ENCODE data around the gene KIF18A. TPM values are rescaled to one million over a fixed set of nuclear protein-coding genes. Genes with fewer than 3 reads are reported as not detected.

KIF18A gene
- total RNA-seq, 1 donor from 2014 or later = 4.9 TPM

GRCh38 chr11:28011813-28012212 is 96.1 kb downstream of the KIF18A start:
- H3K27ac Mint-ChIP-seq (ENCODE audit: unreplicated experiment) = no peak overlapping the region
- H3K36me3 Mint-ChIP-seq (ENCODE audit: low read depth, unreplicated experiment) = no peaks in the 10 kb centered on the region
- H3K9me3 Mint-ChIP-seq (ENCODE audit: unreplicated experiment) = no peaks in the 10 kb centered on the region
- no peak for DNase-seq (ENCODE audit: low spot score)
- TF ChIP-seq, protein P1, sequence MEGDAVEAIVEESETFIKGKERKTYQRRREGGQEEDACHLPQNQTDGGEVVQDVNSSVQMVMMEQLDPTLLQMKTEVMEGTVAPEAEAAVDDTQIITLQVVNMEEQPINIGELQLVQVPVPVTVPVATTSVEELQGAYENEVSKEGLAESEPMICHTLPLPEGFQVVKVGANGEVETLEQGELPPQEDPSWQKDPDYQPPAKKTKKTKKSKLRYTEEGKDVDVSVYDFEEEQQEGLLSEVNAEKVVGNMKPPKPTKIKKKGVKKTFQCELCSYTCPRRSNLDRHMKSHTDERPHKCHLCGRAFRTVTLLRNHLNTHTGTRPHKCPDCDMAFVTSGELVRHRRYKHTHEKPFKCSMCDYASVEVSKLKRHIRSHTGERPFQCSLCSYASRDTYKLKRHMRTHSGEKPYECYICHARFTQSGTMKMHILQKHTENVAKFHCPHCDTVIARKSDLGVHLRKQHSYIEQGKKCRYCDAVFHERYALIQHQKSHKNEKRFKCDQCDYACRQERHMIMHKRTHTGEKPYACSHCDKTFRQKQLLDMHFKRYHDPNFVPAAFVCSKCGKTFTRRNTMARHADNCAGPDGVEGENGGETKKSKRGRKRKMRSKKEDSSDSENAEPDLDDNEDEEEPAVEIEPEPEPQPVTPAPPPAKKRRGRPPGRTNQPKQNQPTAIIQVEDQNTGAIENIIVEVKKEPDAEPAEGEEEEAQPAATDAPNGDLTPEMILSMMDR (IDR thresholded peaks at IDR 0.05; ENCODE audit: unreplicated experiment) = no peak
- H3K4me3 Mint-ChIP-seq (ENCODE audit: unreplicated experiment) = no peak overlapping the region
- peaks cover 1% of the 10 kb centered on the region for H3K27me3 Mint-ChIP-seq (ENCODE audit: unreplicated experiment)
- no peaks in the 10 kb centered on the region for H3K4me1 Mint-ChIP-seq (ENCODE audit: unreplicated experiment)

GRCh38 chr11:28009996-28010395 is 98.0 kb downstream of the KIF18A start:
- Mint-ChIP-seq H3K4me1 (ENCODE audit: unreplicated experiment) (no peaks in the 10 kb centered on the region), H3K27ac (ENCODE audit: unreplicated experiment) (no peak overlapping the region), H3K36me3 (ENCODE audit: low read depth, unreplicated experiment) (no peaks in the 10 kb centered on the region), H3K9me3 (ENCODE audit: unreplicated experiment) (no peaks in the 10 kb centered on the region), H3K4me3 (ENCODE audit: unreplicated experiment) (no peak overlapping the region), H3K27me3 (ENCODE audit: unreplicated experiment) (peaks cover 1% of the 10 kb centered on the region)
- DNase-seq (ENCODE audit: low spot score) = no peak
- TF ChIP-seq, protein P1 (IDR thresholded peaks at IDR 0.05; ENCODE audit: unreplicated experiment) = no peak

DNA sequence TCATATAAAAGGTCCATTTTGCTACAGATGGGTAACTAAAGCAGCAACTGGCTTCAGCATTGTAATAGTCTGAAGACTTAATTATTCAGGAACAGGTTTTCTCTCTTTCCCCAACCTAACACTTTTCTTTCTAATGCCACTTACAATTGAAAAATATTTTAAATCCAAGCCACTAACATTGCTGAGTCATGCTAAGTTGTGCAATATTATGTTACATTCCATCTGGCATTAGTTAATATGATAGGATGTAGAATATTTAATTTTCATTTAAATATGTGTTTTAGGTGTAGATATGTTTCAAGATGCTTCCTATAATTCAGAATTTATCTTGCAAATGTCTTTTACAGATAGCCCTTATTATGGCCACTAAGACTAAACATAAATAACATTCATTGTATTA is 98.6 kb downstream of the KIF18A start:
- H3K4me1 Mint-ChIP-seq (ENCODE audit: unreplicated experiment) = no peaks in the 10 kb centered on the region
- H3K27me3 Mint-ChIP-seq (ENCODE audit: unreplicated experiment) = peaks cover 1% of the 10 kb centered on the region
- no peak for DNase-seq (ENCODE audit: low spot score)
- TF ChIP-seq, protein P1 (IDR thresholded peaks at IDR 0.05; ENCODE audit: unreplicated experiment) = no peak
- no peaks in the 10 kb centered on the region for H3K9me3 Mint-ChIP-seq (ENCODE audit: unreplicated experiment)
- no peak overlapping the region for H3K27ac Mint-ChIP-seq (ENCODE audit: unreplicated experiment)
- H3K4me3 Mint-ChIP-seq (ENCODE audit: unreplicated experiment) = no peak overlapping the region
- H3K36me3 Mint-ChIP-seq (ENCODE audit: low read depth, unreplicated experiment) = no peaks in the 10 kb centered on the region

DNA sequence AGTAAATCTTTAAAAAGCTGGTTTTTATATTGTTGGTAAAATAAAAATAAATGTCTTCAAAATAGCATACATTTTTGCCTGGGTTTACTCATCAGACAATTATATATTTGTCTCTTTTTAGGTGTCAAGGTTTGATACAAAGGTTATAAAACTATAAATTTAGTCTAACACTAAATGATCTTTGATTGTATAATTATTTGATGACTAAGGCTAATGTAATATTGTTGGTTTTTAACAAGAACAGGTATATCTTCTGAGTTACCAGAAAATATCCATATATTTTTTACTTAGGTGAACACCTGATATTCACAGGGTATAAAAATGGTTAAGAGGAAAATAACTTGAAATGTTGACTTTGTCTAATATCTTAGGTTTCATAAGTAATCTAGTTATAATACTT is 104.3 kb downstream of the KIF18A start:
- no peak for DNase-seq (ENCODE audit: low spot score)
- Mint-ChIP-seq H3K4me1 (ENCODE audit: unreplicated experiment) (no peaks in the 10 kb centered on the region), H3K36me3 (ENCODE audit: low read depth, unreplicated experiment) (peaks cover 13% of the 10 kb centered on the region), H3K9me3 (ENCODE audit: unreplicated experiment) (peaks cover 16% of the 10 kb centered on the region), H3K27me3 (ENCODE audit: unreplicated experiment) (peaks cover 1% of the 10 kb centered on the region), H3K4me3 (ENCODE audit: unreplicated experiment) (no peak overlapping the region), H3K27ac (ENCODE audit: unreplicated experiment) (no peak overlapping the region)
- TF ChIP-seq, protein P1 (IDR thresholded peaks at IDR 0.05; ENCODE audit: unreplicated experiment) = no peak

GRCh38 chr11:27998552-27998951 is 109.4 kb downstream of the KIF18A start:
- peaks cover 16% of the 10 kb centered on the region for H3K9me3 Mint-ChIP-seq (ENCODE audit: unreplicated experiment)
- no peaks in the 10 kb centered on the region for H3K27me3 Mint-ChIP-seq (ENCODE audit: unreplicated experiment)
- H3K27ac Mint-ChIP-seq (ENCODE audit: unreplicated experiment) = no peak overlapping the region
- no peak for DNase-seq (ENCODE audit: low spot score)
- TF ChIP-seq, protein P1 (IDR thresholded peaks at IDR 0.05; ENCODE audit: unreplicated experiment) = no peak
- H3K4me3 Mint-ChIP-seq (ENCODE audit: unreplicated experiment) = no peak overlapping the region
- H3K4me1 Mint-ChIP-seq (ENCODE audit: unreplicated experiment) = no peaks in the 10 kb centered on the region
- peaks cover 13% of the 10 kb centered on the region for H3K36me3 Mint-ChIP-seq (ENCODE audit: low read depth, unreplicated experiment)

Data from endothelial cell (in vitro differentiated cells).